H1 (cell line): ENCODE measurements around the gene DPP10. TPM values are rescaled to one million over a fixed set of nuclear protein-coding genes. Genes with fewer than 3 reads are reported as not detected.

Source experiments
- CTCF ChIA-PET: fragments of 300-600 bp; sonication (Branson Sonifier 250); formaldehyde crosslinking; loops from one replicate; lab custom pipeline; 2021; ENCODE audit not compliant: partially characterized antibody; lab: Charles Lee
- POLR2A ChIA-PET: fragments of 300-600 bp; sonication (Branson Sonifier 250); formaldehyde crosslinking; loops from one replicate; lab custom pipeline; 2021; ENCODE audit warnings: inconsistent platforms; ENCODE audit not compliant: partially characterized antibody; lab: Charles Lee
- DNase-seq, 2 experiments: peaks; one replicate each; pipeline versions ENCODE4 v3.0.0 to v3.0.0-alpha.2; 2010 to 2022; ENCODE audit warnings: low spot score in 2 of 2, low read depth in 1 of 2, mixed read lengths in 1 of 2
- FAIRE-seq: peaks from 2 replicates; lab custom pipeline; 2011; peaks lifted over from hg19 to GRCh38; lab: Jason Lieb, UNC
- H2AFZ ChIP-seq: 2 replicates; pipeline ENCODE4 v1.8.1; 2012; ENCODE audit warnings: low read length, inconsistent platforms
- H2AK5ac ChIP-seq: 2 replicates; pipeline ENCODE4 v1.6.1; 2013; ENCODE audit warnings: low read depth, low read length
- H2BK120ac ChIP-seq: replicated peaks from 2 replicates; pipeline ENCODE3; 2013; ENCODE audit warnings: low read depth, low read length, inconsistent platforms
- H2BK12ac ChIP-seq: 2 replicates; pipeline ENCODE4 v1.6.1; 2013; ENCODE audit warnings: low read depth, low read length
- H2BK15ac ChIP-seq: 2 replicates; pipeline ENCODE4 v1.6.1; 2013; ENCODE audit warnings: low read length
- H2BK20ac ChIP-seq: 2 replicates; pipeline ENCODE4 v1.6.1; 2013; ENCODE audit warnings: low read length
- H2BK5ac ChIP-seq: 2 replicates; pipeline ENCODE4 v1.6.1; 2013; ENCODE audit warnings: low read depth, low read length
- H3K14ac ChIP-seq: 2 replicates; pipeline ENCODE4 v1.6.1; 2013; ENCODE audit warnings: inconsistent platforms; ENCODE audit not compliant: insufficient read length
- H3K18ac ChIP-seq: 2 replicates; pipeline ENCODE4 v1.6.1; 2013; ENCODE audit warnings: low read length; ENCODE audit errors: extremely low read depth
- H3K23ac ChIP-seq: 2 replicates; pipeline ENCODE4 v1.6.1; 2013; ENCODE audit warnings: inconsistent platforms; ENCODE audit not compliant: insufficient read length
- H3K23me2 ChIP-seq: 2 replicates; pipeline ENCODE4 v1.6.1; 2013; ENCODE audit warnings: low read depth, low read length
- H3K27ac ChIP-seq: 2 replicates; pipeline ENCODE4 v1.6.1; 2011; ENCODE audit warnings: low read depth, low read length, inconsistent platforms
- H3K27me3 ChIP-seq, 4 experiments: replicated peaks in 1 of 4; 1 replicate in 1 of 4; 2 replicates in 3 of 4; pipeline versions ENCODE4 v1.6.1 to v1.8.1; 2011 to 2013; ENCODE audit warnings: low read length in 3 of 4, mild to moderate bottlenecking in 3 of 4, inconsistent platforms in 2 of 4, mixed read lengths in 2 of 4, moderate library complexity in 1 of 4; ENCODE audit not compliant: control insufficient read depth in 3 of 4, insufficient read depth in 3 of 4; ENCODE audit errors: extremely low read depth in 1 of 4
- H3K36me3 ChIP-seq, 4 experiments: 2 replicates each; pipeline versions ENCODE4 v1.6.1 to v1.8.1; 2011 to 2013; ENCODE audit warnings: mild to moderate bottlenecking in 4 of 4, low read length in 3 of 4, moderate library complexity in 2 of 4, control low read depth in 1 of 4, inconsistent platforms in 1 of 4; ENCODE audit not compliant: insufficient read depth in 4 of 4, control insufficient read depth in 2 of 4
- H3K4ac ChIP-seq: replicated peaks from 2 replicates; pipeline ENCODE3; 2013; ENCODE audit warnings: low read length, low read depth, mixed read lengths, inconsistent platforms; ENCODE audit not compliant: insufficient read length
- H3K4me1 ChIP-seq, 4 experiments: replicated peaks in 1 of 4; 1 replicate in 1 of 4; 2 replicates in 3 of 4; pipeline versions ENCODE4 v1.6.1 to v1.8.1; 2011 to 2013; ENCODE audit warnings: low read length in 3 of 4, inconsistent platforms in 2 of 4, mixed read lengths in 1 of 4; ENCODE audit not compliant: insufficient read depth in 4 of 4, control insufficient read depth in 3 of 4
- H3K4me2 ChIP-seq, 2 experiments: 2 replicates each; pipeline versions ENCODE4 v1.6.1 to v1.8.1; 2011 to 2013; ENCODE audit warnings: low read depth in 2 of 2, low read length in 2 of 2, control low read depth in 1 of 2, inconsistent platforms in 1 of 2, mild to moderate bottlenecking in 1 of 2; ENCODE audit not compliant: insufficient read depth in 1 of 2
- H3K4me3 ChIP-seq, 4 experiments: fragments of 200-600, 300-600 bp in 1 of 4; sonication (generic), shearing (Covaris generic), sonication (Bioruptor Twin) in 1 of 4; 2 replicates each; pipeline versions ENCODE4 v1.5.1 to v1.8.1; 2011 to 2016; ENCODE audit warnings: low read length in 4 of 4, low read depth in 3 of 4, control low read depth in 2 of 4, inconsistent platforms in 2 of 4, mild to moderate bottlenecking in 2 of 4, mixed read lengths in 1 of 4, moderate library complexity in 1 of 4; ENCODE audit not compliant: insufficient read depth in 2 of 4; ENCODE audit errors: extremely low read depth in 1 of 4
- H3K56ac ChIP-seq: replicated peaks from 2 replicates; pipeline ENCODE3; 2013; ENCODE audit warnings: low read depth, mild to moderate bottlenecking, mixed read lengths, low read length, inconsistent platforms; ENCODE audit not compliant: insufficient read length
- H3K79me1 ChIP-seq: 2 replicates; pipeline ENCODE4 v1.6.1; 2013; ENCODE audit warnings: low read depth, low read length, control low read depth
- H3K79me2 ChIP-seq, 2 experiments: 2 replicates each; pipeline versions ENCODE4 v1.6.1 to v1.8.1; 2012 to 2013; ENCODE audit warnings: low read length in 2 of 2, mild to moderate bottlenecking in 2 of 2, inconsistent platforms in 1 of 2; ENCODE audit not compliant: insufficient read depth in 2 of 2, control insufficient read depth in 1 of 2
- H3K9ac ChIP-seq, 4 experiments: replicated peaks in 1 of 4; 1 replicate in 1 of 4; 2 replicates in 3 of 4; pipeline versions ENCODE4 v1.6.1 to v1.8.1; 2011 to 2013; ENCODE audit warnings: low read depth in 3 of 4, low read length in 3 of 4, control low read depth in 2 of 4, mild to moderate bottlenecking in 2 of 4, moderate library complexity in 2 of 4, inconsistent platforms in 1 of 4; ENCODE audit errors: extremely low read depth in 1 of 4
- H3K9me3 ChIP-seq, 2 experiments: 2 replicates each; pipeline versions ENCODE4 v1.6.1 to v1.8.1; 2012 to 2013; ENCODE audit warnings: mild to moderate bottlenecking in 2 of 2, moderate library complexity in 2 of 2, control low read depth in 1 of 2, inconsistent platforms in 1 of 2, low read depth in 1 of 2, low read length in 1 of 2, mixed read lengths in 1 of 2; ENCODE audit not compliant: insufficient read depth in 2 of 2
- H4K20me1 ChIP-seq, 2 experiments: replicated peaks in 1 of 2; 2 replicates each; pipeline versions ENCODE3 to v1.8.1; 2011 to 2013; ENCODE audit warnings: inconsistent platforms in 2 of 2, low read length in 2 of 2, mild to moderate bottlenecking in 1 of 2; ENCODE audit not compliant: insufficient read depth in 2 of 2, control insufficient read depth in 1 of 2
- H4K5ac ChIP-seq: 2 replicates; pipeline ENCODE4 v1.6.1; 2013; ENCODE audit warnings: low read length, low read depth, mixed read lengths, inconsistent platforms; ENCODE audit not compliant: insufficient read length
- H4K8ac ChIP-seq: 2 replicates; pipeline ENCODE4 v1.8.0; 2013; ENCODE audit warnings: mild to moderate bottlenecking, moderate library complexity, low read length, inconsistent platforms; ENCODE audit not compliant: insufficient read depth; ENCODE audit errors: extremely low read depth
- H4K91ac ChIP-seq: replicated peaks from 2 replicates; pipeline ENCODE3; 2013; ENCODE audit warnings: low read length, mixed read lengths, inconsistent platforms; ENCODE audit not compliant: insufficient read length
- EP300 ChIP-seq, 2 experiments: IDR thresholded peaks; 1 replicate in 1 of 2; 2 replicates in 1 of 2; pipeline ENCODE4 v1.6.1; 2011 to 2012; ENCODE audit warnings: low read depth in 2 of 2, low read length in 2 of 2, mild to moderate bottlenecking in 2 of 2, borderline replicate concordance in 1 of 2, inconsistent platforms in 1 of 2, moderate library complexity in 1 of 2
- KDM4A ChIP-seq: IDR thresholded peaks from one replicate; pipeline ENCODE4 v1.7.1; 2012; ENCODE audit warnings: low read depth, mild to moderate bottlenecking, moderate library complexity, low read length, inconsistent platforms; ENCODE audit not compliant: severe bottlenecking
- SIRT6 ChIP-seq: IDR thresholded peaks from one replicate; pipeline ENCODE4 v1.7.1; 2012; ENCODE audit warnings: low read length, inconsistent platforms
- SP4 ChIP-seq: IDR thresholded peaks from 2 replicates; pipeline ENCODE4 v1.6.1; 2012; ENCODE audit warnings: low read length, inconsistent platforms
- WGBS, 2 experiments: shearing (Covaris generic) in 1 of 2; methylation state at CpG; one replicate each; pipeline versions ENCODE4 v1.1.6 to v1.1.7; 2013 to 2015; ENCODE audit warnings: low lambda C conversion rate in 2 of 2, mixed read lengths in 2 of 2, inconsistent platforms in 1 of 2, low coverage in 1 of 2, missing lambda C conversion rate in 1 of 2; ENCODE audit not compliant: insufficient replicate concordance in 2 of 2, insufficient coverage in 1 of 2, insufficient read length in 1 of 2; ENCODE audit errors: extremely low coverage in 1 of 2, missing lambda C conversion rate in 1 of 2; 5-methylcytosine and 5-hydroxymethylcytosine counted together
- polyA plus RNA-seq, 7 experiments: library from polyadenylated mRNA; depleted of rRNA in 3 of 7; stranded (reverse) in 5 of 7; unstranded in 2 of 7; fragments of >200 nt in 5 of 7; fragments of 200-250 nt in 2 of 7; gene quantifications; 1 replicate in 5 of 7; 2 replicates in 1 of 7; 4 replicates in 1 of 7; pipeline versions ENCODE4 v1.2.1 to v1.2.3, GENCODE V29; 2011 to 2013; ENCODE audit warnings: missing spikeins in 2 of 7, mixed read lengths in 2 of 7
- total RNA-seq: library from RNA; stranded (reverse); fragmentation: NEBNext Ultra II Directional; extraction: Animal tissue kit (Norgen Biotek cat#: 25700); gene quantifications from 2 replicates; pipeline ENCODE4 v1.2.1, GENCODE V29; 2021

The DPP10 gene
- total and polyA plus RNA-seq, 2 of the 8 experiments (the other 6 are each of a cell fraction or from before 2014, with no cell fraction given): 3.3 to 7.2 TPM

DNA sequence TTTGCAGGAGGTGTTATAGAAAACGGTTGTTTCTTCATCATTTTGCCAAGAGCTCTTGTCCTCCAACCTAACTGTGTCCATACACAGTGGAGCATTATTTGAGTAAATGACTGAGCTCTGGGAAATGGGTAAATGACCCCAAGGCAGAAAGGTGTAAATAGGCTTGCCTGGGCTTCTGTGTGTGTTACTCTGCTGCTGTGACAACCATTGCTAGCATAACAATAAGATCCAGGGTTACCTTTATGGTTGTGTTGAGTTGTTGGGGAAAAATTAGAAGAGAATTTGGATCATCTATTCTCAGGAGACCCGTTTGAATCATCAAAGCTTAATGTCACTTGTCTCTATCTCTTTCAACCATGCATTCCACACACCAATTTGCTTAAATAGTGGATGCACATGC lies 672.7 kb downstream of the DPP10 start:
- Histone ChIP-seq H3K27me3 (no peaks in the 10 kb centered on the region), H3K36me3 (no peaks in the 10 kb centered on the region), H2BK120ac (no peak overlapping the region), H3K4ac (no peak overlapping the region), H3K79me1 (no peaks in the 10 kb centered on the region), H2BK15ac (no peak overlapping the region), H3K23me2 (no peaks in the 10 kb centered on the region), H3K27ac (no peak overlapping the region), H3K9me3 (peaks cover 0 to 3% of the 10 kb centered on the region in 2 experiments; a peak in 1 of 4 replicates), H3K9ac (no peak overlapping the region)
- FAIRE-seq: no peak
- POLR2A ChIA-PET: no interaction called here
- TF ChIP-seq KDM4A: no peak
- TF ChIP-seq SP4: no peak
- no peak for TF ChIP-seq SIRT6
- TF ChIP-seq EP300 (IDR thresholded peaks at IDR 0.05; ENCODE audit: borderline replicate concordance in 1 of 2, low read depth in 2 of 2, low read length in 2 of 2): 0 out of 3 replicates have a peak, but pooled peaks of 1 of the 2 experiments have one; percentile 57
- TF ChIP-seq, all 59 proteins: peak for 1
- 91% methylated on average over 2 of the region's 2 CpGs; no CpG with 5 or more reads in 1 of the 2 experiments for WGBS, 2 experiments
- H2AK5ac ChIP-seq: no peak overlapping the region
- H2BK20ac ChIP-seq: no peak overlapping the region
- peaks cover 0 to 3% (median under 1%) of the 10 kb centered on the region in 4 experiments; a peak in 1 of 7 replicates for H3K4me1 ChIP-seq
- no peak overlapping the region for H3K4me3 ChIP-seq
- no peak overlapping the region for H4K91ac ChIP-seq
- no peak overlapping the region for H2AFZ ChIP-seq
- no peak overlapping the region for H2BK5ac ChIP-seq
- H3K4me2 ChIP-seq: no peak overlapping the region
- no peak overlapping the region for H3K56ac ChIP-seq
- no peak overlapping the region for H3K14ac ChIP-seq
- H3K23ac ChIP-seq: no peak overlapping the region
- H3K79me2 ChIP-seq: no peaks in the 10 kb centered on the region
- no peak overlapping the region for H4K5ac ChIP-seq
- no peaks in the 10 kb centered on the region for H4K20me1 ChIP-seq
- CTCF ChIA-PET: no interaction called here
- no peak overlapping the region for H3K18ac ChIP-seq
- no peak for DNase-seq
- H2BK12ac ChIP-seq: peak overlapping the region; percentile 27; the same call in 1 of the 2 replicates
- H4K8ac ChIP-seq: no peak overlapping the region
